Karpas-422 (cell line): ENCODE measurements around the gene CD2. TPM values are rescaled to one million over a fixed set of nuclear protein-coding genes. Genes with fewer than 3 reads are reported as not detected.

Experiments
- DNase-seq: peaks from one replicate; pipeline ENCODE4 v3.0.0-alpha.2; 2015
- H2AFZ ChIP-seq: fragments of 200-600 bp; sonication (generic); 2 replicates; pipeline ENCODE4 v1.6.1; 2014; ENCODE audit warnings: antibody characterized with exemption, low read length, mixed read lengths
- H3K27ac ChIP-seq: fragments of 200-600 bp; sonication (generic); 2 replicates; pipeline ENCODE4 v1.5.1; 2014; ENCODE audit warnings: mild to moderate bottlenecking, low read length, moderate library complexity
- H3K27me3 ChIP-seq: fragments of 200-600 bp; sonication (generic); 2 replicates; pipeline ENCODE4 v1.6.1; 2014; ENCODE audit warnings: low read length, mixed read lengths
- H3K36me3 ChIP-seq: fragments of 200-600 bp; sonication (generic); 2 replicates; pipeline ENCODE4 v1.6.1; 2014; ENCODE audit warnings: low read length, mixed read lengths; ENCODE audit not compliant: insufficient read depth
- H3K4me1 ChIP-seq: fragments of 200-600 bp; sonication (generic); 2 replicates; pipeline ENCODE4 v1.6.1; 2014; ENCODE audit warnings: mild to moderate bottlenecking, low read length, mixed read lengths
- H3K4me2 ChIP-seq: fragments of 200-600 bp; sonication (generic); 2 replicates; pipeline ENCODE4 v1.6.1; 2014; ENCODE audit warnings: low read length, low read depth, mild to moderate bottlenecking; ENCODE audit not compliant: poor library complexity, severe bottlenecking
- H3K4me3 ChIP-seq: fragments of 200-600 bp; sonication (generic); 2 replicates; pipeline ENCODE4 v1.5.1; 2014; ENCODE audit warnings: mild to moderate bottlenecking, antibody characterized with exemption, low read length, mixed read lengths
- H3K79me2 ChIP-seq: fragments of 200-600 bp; sonication (generic); 2 replicates; pipeline ENCODE4 v1.6.1; 2014; ENCODE audit warnings: mild to moderate bottlenecking, low read length, mixed read lengths
- H3K9ac ChIP-seq: fragments of 200-600 bp; sonication (generic); 2 replicates; pipeline ENCODE4 v1.6.0; 2014; ENCODE audit warnings: low read length
- H3K9me2 ChIP-seq: fragments of 200-600 bp; sonication (generic), shearing (Covaris generic); replicated peaks from 2 replicates; pipeline ENCODE4 v1.6.0; 2014; ENCODE audit warnings: mild to moderate bottlenecking, low read length, moderate library complexity; ENCODE audit not compliant: insufficient read depth
- H3K9me3 ChIP-seq: fragments of 300-700, 200-600 bp; sonication (generic); 2 replicates; pipeline ENCODE4 v1.6.1; 2014; ENCODE audit warnings: low read length, mixed read lengths
- H4K20me1 ChIP-seq: fragments of 200-600 bp; sonication (generic); 2 replicates; pipeline ENCODE4 v1.6.1; 2014; ENCODE audit warnings: mild to moderate bottlenecking, antibody characterized with exemption, low read length, low read depth; ENCODE audit not compliant: insufficient read depth
- total RNA-seq: library from RNA; depleted of rRNA; stranded (reverse); fragments of >200 nt; shearing (Covaris generic); gene quantifications from 2 replicates; pipeline ENCODE4 v1.2.3, GENCODE V29; 2014; ENCODE audit warnings: low replicate concordance

Gene CD2
- total RNA-seq, 1 experiment from 2014 or later, result not detected

DNA sequence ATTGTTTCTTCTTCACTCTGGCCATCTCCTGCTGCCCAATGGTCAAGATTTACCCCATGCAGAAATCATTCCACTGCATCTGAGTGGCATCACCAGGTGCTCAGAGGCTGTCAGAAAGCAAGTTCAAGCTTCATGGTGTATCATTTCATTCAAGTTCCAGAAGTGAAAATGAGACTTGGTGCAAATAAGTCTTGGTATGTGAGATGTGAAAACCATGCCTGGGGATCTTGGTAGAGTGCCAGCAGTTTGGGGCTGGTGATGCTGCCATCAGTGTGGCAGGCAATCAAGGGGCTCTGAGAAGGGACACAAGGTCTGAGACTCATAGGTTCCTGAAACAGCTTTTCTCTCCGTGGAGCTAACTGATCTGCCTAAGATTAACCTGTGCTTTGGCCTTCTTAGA lies 52.0 kb downstream of the CD2 start:
- no peaks in the 10 kb centered on the region for H3K79me2 ChIP-seq
- no peak for DNase-seq

DNA sequence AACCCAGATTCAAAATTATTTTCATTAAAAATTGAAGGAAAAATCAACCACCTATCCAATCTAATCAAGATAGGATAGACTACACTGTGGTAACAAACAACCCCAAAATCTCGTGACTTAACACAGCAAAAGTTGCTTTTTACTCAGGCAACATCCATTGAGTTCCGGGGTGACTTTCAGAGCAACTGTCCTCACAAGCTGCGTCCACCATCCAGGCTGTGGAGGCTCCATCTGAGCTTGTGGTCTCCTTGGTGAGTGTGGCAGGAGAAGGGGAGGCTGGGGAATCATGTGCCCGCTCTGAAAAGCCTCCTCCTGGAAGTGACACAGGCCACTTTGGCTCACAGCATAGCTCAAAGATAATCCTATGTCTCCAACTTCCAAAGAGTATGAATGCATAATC lies 52.4 kb downstream of the CD2 start:
- no peak for DNase-seq
- Histone ChIP-seq H3K9me3 (no peaks in the 10 kb centered on the region), H3K36me3 (no peaks in the 10 kb centered on the region), H3K27me3 (no peaks in the 10 kb centered on the region), H4K20me1 (no peaks in the 10 kb centered on the region), H3K27ac (no peak overlapping the region), H3K4me3 (no peak overlapping the region), H3K4me2 (no peak overlapping the region), H3K79me2 (no peaks in the 10 kb centered on the region), H3K9me2 (no peaks in the 10 kb centered on the region), H3K4me1 (no peaks in the 10 kb centered on the region), H3K9ac (no peak overlapping the region), H2AFZ (no peak overlapping the region)

More for the DNA sequence above, 52.0 kb downstream of the CD2 start:
- no peaks in the 10 kb centered on the region for H3K9me2 ChIP-seq
- H4K20me1 ChIP-seq, result no peaks in the 10 kb centered on the region
- H3K36me3 ChIP-seq, result no peaks in the 10 kb centered on the region
- no peak overlapping the region for H3K27ac ChIP-seq
- H3K9me3 ChIP-seq, result no peaks in the 10 kb centered on the region
- H2AFZ ChIP-seq, result no peak overlapping the region
- no peak overlapping the region for H3K9ac ChIP-seq
- H3K27me3 ChIP-seq, result no peaks in the 10 kb centered on the region
- H3K4me2 ChIP-seq, result no peak overlapping the region
- H3K4me3 ChIP-seq, result no peak overlapping the region
- no peaks in the 10 kb centered on the region for H3K4me1 ChIP-seq

DNA sequence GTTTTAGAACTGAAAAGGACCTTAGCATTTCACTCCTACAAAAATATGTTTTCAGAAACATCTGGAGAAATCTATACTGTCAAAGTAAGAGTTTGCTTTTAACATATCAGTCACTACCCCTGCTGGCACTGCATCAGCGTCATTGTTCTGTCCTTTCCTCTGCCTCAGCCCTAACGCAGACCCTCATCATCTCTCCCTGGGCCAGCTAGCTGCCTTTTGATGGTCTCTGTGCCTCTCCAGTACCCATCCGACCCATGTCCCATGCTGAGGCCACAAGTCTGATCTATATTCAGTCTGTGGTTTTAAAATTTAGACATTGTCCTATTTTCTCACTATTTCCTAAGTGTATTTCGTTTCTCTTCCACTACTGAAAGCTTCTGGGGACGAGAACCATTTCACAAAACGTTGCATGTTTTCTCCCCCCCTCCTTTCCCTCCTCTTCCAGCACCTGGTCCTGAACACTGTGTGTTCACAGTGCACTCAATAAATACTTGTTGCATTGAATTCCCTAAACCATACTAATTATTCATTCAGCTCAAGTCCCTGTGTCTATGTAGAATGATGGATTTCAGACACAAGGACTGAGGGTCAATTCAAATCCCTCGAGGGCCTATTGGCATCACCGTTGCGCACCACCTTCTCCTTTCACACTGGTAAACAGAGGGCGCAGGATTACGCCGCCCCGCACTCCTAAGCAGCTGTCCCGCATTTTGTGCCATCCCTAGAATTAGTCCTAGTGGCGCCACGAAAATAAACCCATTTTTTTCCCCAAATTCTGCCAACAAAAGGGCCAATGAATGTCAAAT lies 53.4 kb downstream of the CD2 start:
- H3K9ac ChIP-seq, result no peak overlapping the region
- H2AFZ ChIP-seq, result no peak overlapping the region
- H3K4me2 ChIP-seq, result no peak overlapping the region
- no peak overlapping the region for H3K27ac ChIP-seq
- H3K4me1 ChIP-seq, result no peaks in the 10 kb centered on the region
- no peak for DNase-seq
- no peak overlapping the region for H3K4me3 ChIP-seq
- no peaks in the 10 kb centered on the region for H4K20me1 ChIP-seq
- no peaks in the 10 kb centered on the region for H3K9me2 ChIP-seq
- no peaks in the 10 kb centered on the region for H3K36me3 ChIP-seq
- H3K9me3 ChIP-seq, result no peaks in the 10 kb centered on the region
- H3K79me2 ChIP-seq, result no peaks in the 10 kb centered on the region
- H3K27me3 ChIP-seq, result no peaks in the 10 kb centered on the region

DNA sequence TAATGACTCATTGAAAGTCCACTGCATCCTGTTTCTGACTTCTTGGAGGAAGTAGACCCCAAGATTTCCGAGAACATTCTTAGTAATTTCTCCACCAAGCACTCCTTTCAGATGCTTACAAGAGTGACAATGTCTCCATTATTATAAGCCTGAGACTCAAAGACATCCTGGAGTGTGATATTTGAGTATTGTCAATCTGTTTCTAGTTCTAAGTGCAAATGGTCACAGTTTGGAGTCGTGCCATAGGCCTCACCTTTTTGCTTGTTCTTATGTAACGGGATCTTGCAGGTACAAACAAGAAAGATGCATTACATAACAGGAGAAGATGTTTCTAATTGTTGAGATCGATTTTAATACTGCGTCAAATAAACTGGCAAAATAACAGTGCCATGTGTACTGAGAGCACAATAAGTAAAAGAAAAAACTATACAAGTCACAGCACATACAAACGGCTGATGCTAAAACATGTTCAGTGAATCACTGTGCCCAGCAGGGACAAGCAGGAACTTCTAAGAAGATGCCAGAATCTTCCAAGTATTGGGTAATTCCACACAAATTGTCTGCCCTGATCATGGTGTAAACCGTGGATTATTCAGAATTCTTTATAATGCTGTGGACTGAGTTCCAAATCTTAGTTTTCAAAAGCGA lies 54.1 kb downstream of the CD2 start:
- H3K9me3 ChIP-seq, result no peaks in the 10 kb centered on the region
- H3K79me2 ChIP-seq, result no peaks in the 10 kb centered on the region
- no peaks in the 10 kb centered on the region for H3K36me3 ChIP-seq
- no peak overlapping the region for H3K9ac ChIP-seq
- H4K20me1 ChIP-seq, result no peaks in the 10 kb centered on the region
- no peak overlapping the region for H3K27ac ChIP-seq
- H3K27me3 ChIP-seq, result no peaks in the 10 kb centered on the region
- no peak overlapping the region for H3K4me3 ChIP-seq
- H3K4me1 ChIP-seq, result no peaks in the 10 kb centered on the region
- no peaks in the 10 kb centered on the region for H3K9me2 ChIP-seq
- no peak overlapping the region for H2AFZ ChIP-seq
- DNase-seq, result no peak
- H3K4me2 ChIP-seq, result no peak overlapping the region

DNA sequence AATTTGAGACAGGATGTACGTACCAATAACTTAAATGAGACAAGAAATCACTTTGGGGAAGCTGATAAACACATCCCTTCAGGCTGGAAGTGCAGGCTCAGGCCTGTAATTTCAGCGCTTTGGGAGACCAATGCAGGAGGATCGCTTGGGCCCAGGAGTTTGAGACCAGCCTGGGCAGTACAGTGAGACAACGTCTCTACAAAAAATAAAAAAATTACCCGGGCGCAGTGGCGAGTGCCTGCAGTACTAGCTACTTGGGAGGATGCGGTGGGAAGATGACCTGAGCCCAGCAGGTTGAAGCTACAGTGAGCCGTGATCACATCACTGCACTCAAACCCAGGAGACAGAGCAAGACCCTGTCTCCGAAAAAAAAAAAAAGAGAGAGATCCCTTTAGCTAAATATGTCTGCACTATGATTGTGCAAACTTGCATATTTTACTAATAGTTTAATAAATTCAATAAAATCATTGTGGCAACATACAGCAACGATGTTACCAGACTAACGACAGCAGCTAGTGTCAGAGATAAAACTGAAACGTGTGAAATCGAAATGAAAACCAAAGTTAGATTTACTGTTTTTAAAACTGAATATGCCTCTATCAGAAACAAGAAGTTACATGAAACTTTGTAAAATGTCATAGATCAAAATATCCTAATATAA lies 54.7 kb downstream of the CD2 start:
- Histone ChIP-seq H3K9ac (no peak overlapping the region), H3K27ac (no peak overlapping the region), H3K36me3 (no peaks in the 10 kb centered on the region), H3K9me2 (no peaks in the 10 kb centered on the region), H3K4me3 (no peak overlapping the region), H3K27me3 (no peaks in the 10 kb centered on the region), H4K20me1 (no peaks in the 10 kb centered on the region), H3K4me2 (no peak overlapping the region), H3K79me2 (no peaks in the 10 kb centered on the region), H2AFZ (no peak overlapping the region), H3K4me1 (no peaks in the 10 kb centered on the region), H3K9me3 (no peaks in the 10 kb centered on the region)
- no peak for DNase-seq

DNA sequence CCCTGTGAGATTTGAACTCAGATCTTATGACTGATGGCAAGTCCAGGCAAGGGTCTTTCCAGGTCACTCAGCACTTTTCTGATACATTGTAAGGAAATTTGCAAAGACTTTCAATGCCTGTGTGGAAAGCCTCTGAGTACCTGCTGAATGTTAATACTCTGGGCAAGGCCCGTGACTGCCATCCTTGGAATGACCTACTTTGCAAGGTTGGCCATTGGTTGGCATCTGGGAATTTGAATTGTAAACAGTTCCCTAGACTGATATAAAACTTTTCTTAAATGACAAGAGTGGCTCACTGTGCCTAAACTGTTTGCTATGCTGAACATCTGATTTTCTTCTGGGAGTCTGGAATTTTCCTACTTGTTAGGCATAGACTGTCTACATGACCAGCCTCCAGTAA lies 57.1 kb downstream of the CD2 start:
- Histone ChIP-seq H3K9me2 (no peaks in the 10 kb centered on the region), H3K27ac (no peak overlapping the region), H3K9ac (no peak overlapping the region), H3K4me3 (no peak overlapping the region), H3K9me3 (no peaks in the 10 kb centered on the region), H3K36me3 (no peaks in the 10 kb centered on the region), H3K79me2 (no peaks in the 10 kb centered on the region), H3K4me2 (no peak overlapping the region), H4K20me1 (no peaks in the 10 kb centered on the region), H3K4me1 (no peaks in the 10 kb centered on the region), H2AFZ (no peak overlapping the region), H3K27me3 (no peaks in the 10 kb centered on the region)
- no peak for DNase-seq

DNA sequence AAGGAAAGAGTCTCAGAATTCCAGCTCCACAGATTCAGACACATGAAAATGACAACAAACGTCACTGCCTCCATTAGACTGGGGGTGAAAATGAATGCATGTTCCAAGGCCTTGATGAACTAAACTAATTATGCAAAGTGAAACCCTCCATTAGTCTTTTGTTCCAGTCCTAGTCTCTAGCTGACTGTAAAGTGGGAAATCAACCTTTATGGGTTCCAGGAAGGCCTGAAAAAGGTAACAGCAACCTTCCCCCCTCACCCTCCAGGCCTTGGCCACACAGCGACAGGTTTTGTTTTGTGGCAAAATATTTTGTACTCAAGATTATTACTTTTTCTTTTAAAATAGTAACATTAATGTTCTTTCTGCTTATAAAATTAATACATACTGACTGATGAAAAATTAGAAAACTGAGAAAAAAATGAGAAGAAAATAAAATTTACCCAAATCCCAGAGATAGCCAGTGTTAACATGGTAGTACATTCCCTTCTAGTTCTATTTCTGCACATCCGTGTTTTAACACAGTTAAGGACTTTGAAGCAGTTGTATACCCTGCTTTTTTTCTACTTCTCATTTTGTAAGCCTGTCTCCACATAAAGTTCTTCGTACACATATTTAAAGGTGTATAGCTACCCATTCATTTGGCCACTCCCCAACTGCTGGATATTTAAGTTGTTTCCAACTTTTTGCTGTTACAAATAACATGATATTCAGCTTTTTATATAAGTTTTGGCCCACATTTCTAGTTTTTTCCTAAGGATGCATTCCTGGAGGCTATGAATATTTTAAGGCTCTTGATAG lies 60.9 kb downstream of the CD2 start:
- Histone ChIP-seq H3K9ac (no peak overlapping the region), H3K4me3 (no peak overlapping the region)
- DNase-seq, result no peak

More for the DNA sequence above, 60.9 kb downstream of the CD2 start:
- Histone ChIP-seq H3K79me2 (no peaks in the 10 kb centered on the region), H3K27ac (no peak overlapping the region), H3K4me2 (no peak overlapping the region), H3K4me1 (no peaks in the 10 kb centered on the region), H3K9me3 (no peaks in the 10 kb centered on the region), H4K20me1 (no peaks in the 10 kb centered on the region), H2AFZ (no peak overlapping the region), H3K36me3 (no peaks in the 10 kb centered on the region), H3K9me2 (no peaks in the 10 kb centered on the region), H3K27me3 (no peaks in the 10 kb centered on the region)
